ES-I3 (cell line): ENCODE data around the gene PSMB2.
A peak's percentile ranks its signal among the peaks of the same experiment; 100 is the strongest.
"Not testable (repeated sequence)": the region's sequence is repeated elsewhere in the genome, so short reads cannot be mapped to it uniquely, and the experiment has no call there.

ENCODE experiments used
- H3K36me3 ChIP-seq: 2 replicates; pipeline ENCODE4 v1.6.1; 2013; ENCODE audit warnings: mild to moderate bottlenecking, low read length, control low read depth, moderate library complexity; ENCODE audit not compliant: insufficient read depth
- H3K4me1 ChIP-seq: 2 replicates; pipeline ENCODE4 v1.6.1; 2013; ENCODE audit warnings: mild to moderate bottlenecking, control low read depth, low read length; ENCODE audit not compliant: insufficient read depth
- H3K9ac ChIP-seq: 2 replicates; pipeline ENCODE4 v1.6.1; 2013; ENCODE audit warnings: low read depth, mild to moderate bottlenecking, low read length, moderate library complexity
- H3K9me3 ChIP-seq: 2 replicates; pipeline ENCODE4 v1.6.1; 2013; ENCODE audit warnings: mild to moderate bottlenecking, low read length, moderate library complexity; ENCODE audit not compliant: control insufficient read depth, insufficient read depth

PSMB2 gene

GRCh38 chr1:35577071-35577998, 64.0 kb downstream of the PSMB2 start:
- no peaks in the 10 kb centered on the region for H3K9me3 ChIP-seq
- H3K36me3 ChIP-seq = no peaks in the 10 kb centered on the region
- peak overlapping the region; percentile 57 for H3K9ac ChIP-seq
- H3K4me1 ChIP-seq = peaks cover 20% of the 10 kb centered on the region

- not testable (repeated sequence) for H3K36me3 ChIP-seq, H3K9me3 ChIP-seq
- H3K4me1 ChIP-seq = peaks cover 20% of the 10 kb centered on the region
- H3K9ac ChIP-seq = peak overlapping the region; percentile 57; the same call in 1 of the 2 replicates
These were observed 64.6 kb downstream of the PSMB2 start for GRCh38 chr1:35576766-35577070.

- no peaks in the 10 kb centered on the region for H3K9me3 ChIP-seq
- H3K9ac ChIP-seq = peak overlapping the region; percentile 57; the same call in 1 of the 2 replicates
- H3K4me1 ChIP-seq = peaks cover 20% of the 10 kb centered on the region
- H3K36me3 ChIP-seq = no peaks in the 10 kb centered on the region
These were observed 65.1 kb downstream of the PSMB2 start for GRCh38 chr1:35576061-35576765.

- peaks cover 20% of the 10 kb centered on the region for H3K4me1 ChIP-seq
- no peaks in the 10 kb centered on the region for H3K9me3 ChIP-seq
- H3K36me3 ChIP-seq = no peaks in the 10 kb centered on the region
- no peak overlapping the region for H3K9ac ChIP-seq
These were observed 65.8 kb downstream of the PSMB2 start for GRCh38 chr1:35575416-35575958.

- H3K36me3 ChIP-seq = no peaks in the 10 kb centered on the region
- peaks cover 20% of the 10 kb centered on the region for H3K4me1 ChIP-seq
- H3K9ac ChIP-seq = no peak overlapping the region
These were observed 66.5 kb downstream of the PSMB2 start for GRCh38 chr1:35574655-35575415.

GRCh38 chr1:35574125-35574654, 67.1 kb downstream of the PSMB2 start:
- Histone ChIP-seq H3K9ac (peak overlapping the region; percentile 52; the same call in 1 of the 2 replicates), H3K4me1 (peaks cover 20% of the 10 kb centered on the region), H3K9me3 (no peaks in the 10 kb centered on the region), H3K36me3 (no peaks in the 10 kb centered on the region)

More at GRCh38 chr1:35574655-35575415, 66.5 kb downstream of the PSMB2 start:
- H3K9me3 ChIP-seq = no peaks in the 10 kb centered on the region

- peaks cover 20% of the 10 kb centered on the region for H3K4me1 ChIP-seq
- H3K9ac ChIP-seq = peak within 1 kb of the TSS; percentile 52
- no peaks in the 10 kb centered on the region for H3K9me3 ChIP-seq
- no peaks in the 10 kb centered on the region for H3K36me3 ChIP-seq
These were observed 67.9 kb downstream of the PSMB2 start, which contains the start of gene TFAP2E for GRCh38 chr1:35573198-35574124. Gene TFAP2E (plus strand): TSS chr1:35573314. CDS start chr1:35573578, 264 bp downstream.

- H3K4me1 ChIP-seq = peaks cover 20% of the 10 kb centered on the region
- no peaks in the 10 kb centered on the region for H3K9me3 ChIP-seq
- no peaks in the 10 kb centered on the region for H3K36me3 ChIP-seq
- no peak overlapping the region for H3K9ac ChIP-seq
These were observed 69.0 kb downstream of the PSMB2 start for GRCh38 chr1:35572296-35572695.

- Histone ChIP-seq H3K36me3 (no peaks in the 10 kb centered on the region), H3K4me1 (peaks cover 16% of the 10 kb centered on the region), H3K9ac (no peak overlapping the region), H3K9me3 (no peaks in the 10 kb centered on the region)
These were observed 70.1 kb downstream of the PSMB2 start for GRCh38 chr1:35571263-35571662.

GRCh38 chr1:35570589-35571137, 70.7 kb downstream of the PSMB2 start:
- Histone ChIP-seq H3K9ac (no peak overlapping the region), H3K9me3 (no peaks in the 10 kb centered on the region), H3K36me3 (no peaks in the 10 kb centered on the region), H3K4me1 (peaks cover 11% of the 10 kb centered on the region)

- Histone ChIP-seq H3K36me3 (no peaks in the 10 kb centered on the region), H3K9ac (no peak overlapping the region), H3K4me1 (peaks cover 4% of the 10 kb centered on the region), H3K9me3 (no peaks in the 10 kb centered on the region)
These were observed 71.4 kb downstream of the PSMB2 start for GRCh38 chr1:35569936-35570335.

- no peaks in the 10 kb centered on the region; the same call in 1 of the 2 replicates for H3K4me1 ChIP-seq
- H3K36me3 ChIP-seq = no peaks in the 10 kb centered on the region; the same call in 1 of the 2 replicates
- H3K9ac ChIP-seq = no peak overlapping the region
- H3K9me3 ChIP-seq = no peaks in the 10 kb centered on the region
These were observed 72.3 kb downstream of the PSMB2 start for GRCh38 chr1:35568975-35569395.
